NOMO-1 (cell line): ENCODE results near the gene CIAPIN1.
"Not testable (repeated sequence)": the region's sequence is repeated elsewhere in the genome, so short reads cannot be mapped to it uniquely, and the experiment has no call there.

Source experiments
- DNase-seq, 2 experiments: peaks; one replicate each; lab custom pipeline; 2025; ENCODE audit not compliant: unreplicated experiment in 2 of 2; lab: John Stamatoyannopoulos, UW

Gene CIAPIN1

DNA sequence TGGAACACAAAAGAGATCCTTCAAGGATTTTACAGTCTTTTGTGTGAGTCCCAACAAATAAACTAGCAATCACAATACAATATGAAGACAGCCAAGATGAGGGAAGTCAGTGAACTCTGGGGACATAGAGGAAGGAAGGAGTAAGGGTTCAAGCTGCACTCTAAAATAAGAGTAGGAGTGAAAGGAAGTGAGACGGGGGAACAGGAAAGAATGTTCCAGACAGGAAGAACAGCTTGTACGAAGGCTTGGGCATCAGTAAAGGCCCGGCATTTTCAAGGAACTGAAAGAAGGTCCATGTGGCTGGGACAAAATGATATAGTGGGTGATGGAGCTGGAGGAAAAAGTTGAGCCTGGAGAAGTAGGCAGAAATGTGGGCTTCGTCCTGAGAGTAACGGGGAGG is 38.1 kb downstream of the CIAPIN1 start:
- no peak for DNase-seq

DNA sequence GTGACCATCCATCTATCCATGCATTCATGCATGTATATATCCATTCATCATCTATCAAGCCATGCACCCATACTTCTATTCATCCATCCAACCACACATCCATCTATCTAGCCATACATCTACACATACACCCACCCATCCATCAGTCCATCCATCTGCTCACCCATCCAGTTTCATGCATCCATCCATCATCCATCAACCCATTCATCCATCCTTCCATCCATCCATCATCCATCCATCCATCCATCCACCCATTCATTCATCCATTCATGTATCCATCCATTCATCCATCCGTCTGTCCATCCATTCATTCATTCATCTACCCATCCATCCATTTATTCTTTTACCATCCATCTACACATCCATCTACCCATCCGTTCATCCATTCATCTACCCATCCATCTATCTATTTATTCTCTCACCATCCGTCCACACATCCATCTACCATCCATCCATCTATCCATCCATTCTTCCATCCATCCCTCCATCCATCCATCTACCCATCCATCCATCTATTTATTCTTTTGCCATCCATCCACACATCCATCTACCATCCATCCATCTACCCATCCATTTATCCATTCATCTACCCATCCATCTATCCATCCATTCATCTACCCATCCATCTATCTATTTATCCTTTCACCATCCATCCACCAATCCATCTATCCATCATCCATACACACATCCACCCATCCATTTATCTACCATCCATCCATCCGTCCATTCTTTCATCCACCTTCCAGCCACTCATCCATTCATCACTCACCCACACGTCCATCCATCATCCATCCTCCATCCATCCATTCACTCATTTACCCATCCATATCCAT is 39.4 kb downstream of the CIAPIN1 start:
- no peak for DNase-seq

DNA sequence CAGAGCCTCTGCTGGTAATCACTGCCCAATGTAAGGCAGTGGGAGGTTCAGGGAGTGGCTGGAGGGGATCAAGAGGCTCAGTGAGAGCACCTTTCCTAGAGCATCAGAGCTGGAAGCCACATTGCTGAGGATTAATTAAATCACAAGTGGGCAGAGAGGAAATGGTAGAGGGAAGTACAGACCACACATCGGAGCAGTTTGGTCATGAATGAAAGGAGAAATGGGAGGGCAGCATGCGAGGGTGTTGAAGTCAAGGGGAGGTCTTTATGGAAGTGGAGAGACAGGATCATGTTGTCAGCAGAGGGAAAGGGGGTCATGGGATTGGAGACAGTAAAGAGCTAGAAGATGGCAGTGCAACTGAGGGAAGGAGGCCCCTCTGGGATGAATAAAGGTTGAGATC is 40.3 kb downstream of the CIAPIN1 start:
- DNase-seq, result peak; percentile 20 to 76

DNA sequence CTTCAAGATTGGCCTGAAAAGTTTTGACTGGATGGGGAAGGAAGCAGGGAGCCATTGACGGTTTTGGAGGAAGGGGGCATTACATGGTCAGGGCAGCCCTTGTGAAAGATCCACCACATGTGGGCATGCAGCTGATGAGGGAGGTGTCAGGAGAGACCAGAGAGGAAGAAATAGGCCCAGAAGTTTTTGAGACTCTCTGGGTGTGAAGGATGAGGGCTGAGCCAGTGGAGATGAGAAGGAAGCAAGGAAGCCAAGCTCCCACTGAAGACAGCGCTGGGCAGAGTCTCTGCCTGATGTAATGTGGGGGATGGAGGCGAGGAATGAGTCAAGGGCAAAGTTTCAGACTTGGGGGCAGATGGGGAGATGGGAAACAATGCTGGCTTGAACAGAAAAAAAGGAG is 42.1 kb downstream of the CIAPIN1 start:
- DNase-seq, result no peak

DNA sequence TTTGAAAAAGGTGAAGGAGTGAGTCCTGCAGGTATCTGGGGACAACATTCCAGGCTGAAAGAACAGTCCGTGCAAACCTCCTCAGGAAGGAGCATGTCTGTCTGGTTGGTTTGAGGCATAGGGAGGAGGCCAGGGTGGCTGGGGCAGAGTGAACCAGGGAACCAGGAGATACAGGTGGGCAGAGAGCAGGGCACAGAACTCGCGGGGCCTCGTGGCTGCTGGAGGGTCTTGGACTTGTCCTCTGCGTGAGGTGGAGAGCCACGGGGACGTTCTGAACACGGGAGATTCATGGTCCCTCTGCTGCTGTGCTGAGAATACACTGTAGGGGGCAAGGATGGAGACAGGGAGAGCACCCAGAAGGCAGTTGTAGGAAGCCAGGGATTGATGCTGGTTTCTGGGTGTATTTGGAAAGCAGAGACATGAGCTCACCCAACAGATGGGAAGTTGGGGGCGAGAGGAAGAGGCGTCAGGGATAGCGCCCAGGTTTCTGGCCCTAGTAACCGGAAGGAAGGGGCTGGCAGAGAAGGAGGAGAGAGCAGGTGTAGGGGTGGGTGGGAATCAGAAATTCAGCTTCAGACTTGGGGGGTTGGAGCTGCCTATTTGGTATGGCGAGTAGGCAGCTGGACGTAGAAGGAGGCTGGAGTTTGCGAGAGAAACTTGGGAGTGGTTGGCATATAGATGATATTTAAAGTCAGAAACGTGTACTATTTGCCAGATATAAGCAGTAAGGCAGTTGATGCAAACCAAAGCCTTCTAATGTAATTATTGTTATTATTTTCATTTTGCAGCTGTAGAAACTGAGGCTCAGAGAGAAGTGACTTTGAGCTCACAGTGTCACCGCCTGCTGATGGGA is 43.0 kb downstream of the CIAPIN1 start, which contains the start of gene CCL17:
TSS of gene CCL17 (plus strand) at position 803 of the 853 bp plus-strand sequence. CDS start 9,166 bp downstream, outside the sequence.
- no peak for DNase-seq

DNA sequence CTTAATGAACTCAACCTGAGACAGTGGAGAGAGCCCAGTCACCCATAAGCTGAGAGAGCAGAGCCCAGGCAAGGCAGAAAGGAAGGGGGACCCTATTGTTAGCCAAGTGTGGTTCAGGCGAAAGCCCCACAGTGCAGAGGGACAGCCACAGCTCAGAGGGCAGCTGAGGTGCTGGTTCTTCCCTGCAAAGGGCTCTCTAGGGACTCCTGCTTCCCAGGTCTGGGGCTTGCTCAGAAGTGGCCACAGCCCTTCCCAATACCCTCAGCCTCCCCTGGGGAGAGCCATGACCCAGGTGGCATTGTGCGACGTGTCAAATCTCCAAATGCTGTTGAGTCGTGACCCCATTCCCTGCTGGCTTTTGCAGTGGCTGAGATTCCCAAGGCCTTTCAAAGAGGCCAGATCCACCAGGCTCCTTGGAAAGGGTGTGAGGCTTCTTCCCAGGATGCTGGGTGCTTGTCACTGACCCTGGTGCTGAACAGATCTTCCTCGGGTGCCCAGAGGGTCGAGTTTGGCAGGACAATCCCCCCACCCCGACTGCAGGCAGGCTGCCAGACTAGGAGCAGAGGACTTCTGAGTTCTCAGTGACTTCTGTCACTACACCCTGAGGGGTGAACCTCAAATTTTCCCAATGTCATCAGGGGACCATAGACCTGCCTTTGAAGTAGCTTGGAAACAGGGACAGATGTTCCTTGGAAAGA is 45.1 kb downstream of the CIAPIN1 start:
- DNase-seq, result no peak

DNA sequence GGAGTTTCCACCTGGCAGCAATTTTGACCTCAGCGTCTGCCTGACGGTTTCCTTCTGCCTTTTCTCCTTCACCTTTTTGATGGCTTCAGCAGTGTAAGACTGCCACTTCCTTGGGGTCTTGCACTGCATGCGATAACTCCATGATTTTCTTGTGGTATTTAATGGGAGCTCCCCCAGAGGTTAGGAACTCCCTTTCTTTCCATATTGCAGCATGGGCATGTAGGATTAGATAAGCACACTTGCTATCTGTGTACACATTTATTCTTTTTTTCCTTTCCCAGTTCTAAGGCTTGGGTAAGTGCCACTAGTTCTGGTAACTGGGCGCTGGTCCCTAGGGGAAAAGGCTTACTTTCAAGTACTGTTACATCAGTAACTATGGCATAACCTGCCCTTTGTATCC is 49.7 kb downstream of the CIAPIN1 start:
- DNase-seq, result not testable (repeated sequence)

DNA sequence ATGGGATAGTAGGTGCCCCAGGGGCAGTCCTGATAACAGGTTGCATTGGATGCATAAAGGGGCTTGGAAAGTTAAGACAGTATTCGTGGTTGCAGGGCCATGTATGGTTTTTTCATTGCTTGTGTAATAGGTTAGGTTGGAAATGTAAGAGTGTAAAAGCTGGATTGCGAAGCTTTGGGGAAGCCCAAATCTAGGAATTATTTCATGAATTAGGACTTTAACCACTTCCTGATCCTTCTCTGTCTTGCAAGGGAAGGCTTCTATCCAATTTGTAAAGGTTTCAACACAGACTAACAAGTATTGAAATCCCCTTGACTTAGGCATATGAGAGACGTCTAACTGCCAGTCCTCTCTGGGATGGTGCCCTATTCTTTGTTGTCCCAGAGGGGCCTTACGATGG is 50.4 kb downstream of the CIAPIN1 start:
- no peak for DNase-seq

DNA sequence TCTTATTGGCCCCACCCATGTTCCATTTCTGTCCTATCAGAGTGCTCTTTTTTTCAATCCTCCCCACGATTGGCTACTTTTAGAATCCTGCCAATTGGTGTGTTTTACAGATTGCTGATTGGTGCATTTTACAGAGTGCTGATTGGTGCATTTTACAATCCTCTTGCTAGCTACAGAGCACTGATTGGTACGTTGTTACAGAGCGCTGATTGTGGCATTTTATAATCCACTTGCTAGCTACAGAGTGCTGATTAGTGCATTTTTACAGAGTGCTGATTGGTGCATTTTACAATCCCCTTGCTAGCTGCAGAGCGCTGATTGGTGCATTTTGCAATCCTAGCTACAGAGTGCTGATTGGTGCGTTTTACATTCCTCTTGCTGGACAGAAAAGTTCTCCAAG is 52.2 kb downstream of the CIAPIN1 start:
- no peak for DNase-seq

DNA sequence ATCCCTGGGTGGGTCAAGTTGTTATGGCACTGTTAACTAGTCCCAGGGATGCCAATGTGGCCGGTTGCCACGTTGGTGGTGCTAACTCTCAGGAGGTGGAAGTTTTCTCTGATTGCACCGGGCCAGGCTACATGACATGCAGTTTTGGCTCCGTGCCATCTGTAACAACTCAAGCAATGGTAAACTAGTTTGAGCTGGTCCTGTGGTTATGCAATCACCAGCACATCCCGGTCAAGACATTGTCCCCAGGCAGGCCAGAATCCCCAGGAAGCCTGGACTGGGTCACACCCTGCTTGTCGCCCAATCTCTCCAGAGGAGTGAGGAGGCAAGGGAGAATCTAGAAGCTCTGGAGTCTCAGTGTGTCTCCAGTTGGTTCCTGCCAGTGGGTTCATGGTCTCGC is 52.7 kb downstream of the CIAPIN1 start:
- DNase-seq, result peak in 1 of 2 experiments; percentile 6

DNA sequence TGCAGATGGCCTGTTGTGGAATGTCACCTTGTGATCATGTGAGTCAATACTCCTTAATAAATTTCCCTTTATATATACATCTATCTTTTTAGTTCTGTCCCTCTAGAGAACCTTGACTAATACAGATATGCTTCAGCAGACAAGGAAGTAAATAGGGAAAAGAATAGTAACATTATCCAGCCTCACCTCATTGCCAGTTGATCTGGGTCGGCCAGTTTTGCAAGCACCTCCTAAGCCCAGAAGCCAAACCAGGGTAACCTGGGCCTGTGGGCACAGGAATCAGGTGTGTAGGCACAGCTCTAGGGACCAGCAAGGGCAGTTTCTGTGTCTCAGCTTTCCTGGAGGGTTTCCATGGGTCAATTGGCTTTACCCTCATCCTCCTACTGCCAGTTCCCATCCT is 54.5 kb downstream of the CIAPIN1 start:
- no peak for DNase-seq

DNA sequence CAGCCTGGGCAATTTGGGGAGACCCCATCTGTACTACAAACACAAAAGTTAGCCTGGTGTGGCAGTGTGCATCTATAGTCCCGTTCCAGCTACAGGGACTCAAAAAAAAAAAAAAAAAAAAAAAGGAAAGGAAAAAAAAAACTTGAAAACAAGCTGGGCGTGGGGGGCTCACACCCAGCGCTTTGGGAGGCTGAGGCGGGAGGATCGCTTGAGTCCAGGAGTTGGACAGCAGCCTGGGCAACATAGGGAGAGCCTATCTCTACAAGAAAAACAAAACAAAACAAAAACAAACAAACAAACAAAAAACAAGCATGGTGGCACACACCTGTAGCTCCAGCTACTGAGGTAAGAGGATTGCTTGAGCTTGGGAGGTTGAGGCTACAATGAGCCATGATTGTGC is 55.5 kb downstream of the CIAPIN1 start:
- DNase-seq, result no peak

DNA sequence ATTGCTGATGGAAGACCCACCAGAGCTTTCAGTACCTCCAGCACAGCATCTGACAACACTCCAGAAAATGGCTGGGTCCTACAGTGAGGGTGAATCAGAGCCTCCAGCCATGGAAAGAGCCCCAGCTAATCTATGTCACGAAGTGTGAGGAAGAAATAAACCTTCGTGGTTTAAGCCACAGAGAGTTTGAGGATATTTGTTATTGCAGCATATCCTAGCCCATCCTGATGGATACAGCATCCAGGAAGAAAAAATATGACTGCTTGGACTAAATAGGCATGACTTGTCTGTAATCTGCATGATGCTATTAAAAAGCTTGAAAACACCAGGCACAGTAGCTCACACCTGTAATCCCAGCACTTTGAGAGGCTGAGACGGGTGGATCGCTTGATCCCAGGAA is 55.9 kb downstream of the CIAPIN1 start:
- no peak for DNase-seq

DNA sequence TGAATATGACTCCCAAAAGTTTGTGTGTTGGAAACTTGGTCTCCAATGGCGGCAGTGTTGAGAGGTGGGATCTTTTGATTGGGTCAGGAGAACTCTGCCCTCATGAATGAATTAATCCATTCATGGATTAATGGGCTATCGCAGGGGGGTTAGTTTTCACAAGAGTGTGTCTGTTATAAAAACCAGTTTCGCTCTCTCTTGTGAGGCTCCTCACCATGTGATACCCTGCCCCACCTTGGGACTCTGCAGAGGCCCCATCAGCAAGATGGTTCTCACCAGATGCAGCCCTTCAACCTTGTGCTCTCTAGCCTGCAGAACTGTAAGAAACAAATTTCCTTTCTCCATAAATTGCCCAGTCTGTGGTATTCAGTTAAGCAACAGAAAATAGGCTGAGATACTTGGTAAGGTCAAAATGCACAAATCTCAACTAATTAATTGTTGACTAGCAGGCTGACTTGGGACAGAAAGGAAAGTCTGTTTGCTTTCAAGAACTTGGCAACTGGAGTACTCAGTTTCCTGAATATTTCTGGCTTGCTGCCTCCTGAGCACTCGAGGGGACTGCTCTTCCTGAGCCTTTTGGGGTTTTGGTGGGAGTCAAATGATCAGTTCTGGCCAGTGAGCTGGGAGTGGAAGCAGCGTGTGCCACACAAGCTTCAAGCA is 56.4 kb downstream of the CIAPIN1 start:
- no peak for DNase-seq

DNA sequence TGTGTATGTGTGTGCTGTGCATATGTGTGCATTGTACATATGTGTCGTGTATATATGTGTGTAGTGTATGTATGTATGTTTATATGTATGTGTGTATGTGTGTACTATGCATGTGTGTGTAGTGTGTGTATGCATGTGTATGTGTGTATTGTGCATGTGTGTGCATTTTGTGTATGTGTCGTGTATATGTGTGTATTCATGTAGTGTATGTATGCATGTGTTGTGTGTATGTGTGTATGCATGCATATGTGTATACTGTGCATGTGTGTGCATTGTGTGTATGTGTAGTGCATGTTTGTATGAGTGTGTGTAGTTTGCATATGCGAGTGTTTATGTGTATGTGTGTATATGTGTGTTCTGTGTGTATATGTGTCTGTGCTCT is 58.1 kb downstream of the CIAPIN1 start:
- no peak for DNase-seq

DNA sequence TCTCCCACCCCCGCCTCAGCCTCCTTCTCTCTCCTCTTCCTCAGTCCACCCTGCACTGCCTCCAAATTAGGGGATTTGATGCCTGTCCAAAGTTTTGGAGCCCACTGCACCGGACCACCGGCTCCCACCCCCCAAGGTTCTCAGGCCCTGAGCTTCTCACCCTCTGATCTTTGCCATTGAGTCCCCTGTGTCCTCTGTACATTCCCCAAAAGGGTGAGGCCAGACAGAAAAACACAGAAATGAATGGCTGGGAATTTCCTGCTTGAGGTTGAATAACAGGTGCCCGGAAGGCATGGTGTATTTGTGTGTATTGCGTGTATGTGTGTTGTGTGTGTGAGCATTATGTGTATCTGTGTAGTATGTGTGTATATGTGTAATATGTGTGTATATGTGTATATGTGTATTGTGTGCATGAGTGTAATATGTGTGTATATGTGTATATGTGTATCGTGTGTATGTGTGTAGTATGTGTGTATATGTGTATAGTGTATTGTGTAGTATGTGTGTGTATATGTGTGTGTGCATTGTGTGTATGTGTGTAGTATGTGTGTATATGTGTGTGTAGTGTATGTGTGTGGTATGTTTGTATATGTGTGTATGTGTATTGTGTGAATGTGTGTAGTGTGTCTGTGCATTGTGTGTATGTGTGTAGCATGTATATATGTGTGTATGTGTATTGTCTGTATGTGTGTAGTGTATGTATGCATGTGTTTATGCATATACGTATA is 58.7 kb downstream of the CIAPIN1 start:
- DNase-seq, result no peak

DNA sequence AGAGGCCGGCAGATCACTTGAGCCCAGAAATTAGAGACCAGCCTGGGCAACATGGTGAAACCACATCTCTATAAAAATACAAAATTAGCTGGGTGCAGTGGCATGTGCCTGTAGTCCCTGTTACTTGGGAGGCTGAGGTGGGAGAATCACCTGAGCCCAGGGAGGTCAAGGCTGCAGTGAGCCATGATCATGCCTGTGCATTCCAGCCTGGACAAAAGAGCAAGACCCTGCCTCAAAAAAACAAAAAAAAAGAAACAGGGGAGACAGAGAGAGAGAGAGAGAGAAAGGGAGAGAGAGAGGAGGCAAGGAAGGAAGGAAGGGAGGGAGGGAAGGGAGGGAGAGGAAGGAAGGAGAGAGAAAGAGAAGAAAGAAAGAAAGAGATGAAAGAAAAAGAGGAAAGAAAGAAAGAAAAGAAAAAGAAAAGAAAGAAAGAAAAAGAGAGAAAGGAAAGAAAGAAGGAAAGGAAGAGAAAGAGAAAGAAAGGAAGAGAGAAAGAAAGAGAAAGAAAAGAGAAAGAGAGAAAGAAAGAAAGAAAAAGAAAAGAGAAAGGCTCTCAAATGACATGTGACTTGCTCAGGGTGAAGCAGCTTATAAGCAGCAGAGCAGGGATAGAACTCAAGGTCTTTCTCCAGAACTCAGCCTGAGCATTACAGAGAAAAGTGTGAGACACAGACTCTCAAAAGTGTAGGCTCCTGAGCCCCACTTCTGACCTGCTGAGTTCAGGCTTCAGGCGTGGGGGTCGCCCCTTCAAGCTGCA is 59.4 kb downstream of the CIAPIN1 start:
- no peak for DNase-seq

DNA sequence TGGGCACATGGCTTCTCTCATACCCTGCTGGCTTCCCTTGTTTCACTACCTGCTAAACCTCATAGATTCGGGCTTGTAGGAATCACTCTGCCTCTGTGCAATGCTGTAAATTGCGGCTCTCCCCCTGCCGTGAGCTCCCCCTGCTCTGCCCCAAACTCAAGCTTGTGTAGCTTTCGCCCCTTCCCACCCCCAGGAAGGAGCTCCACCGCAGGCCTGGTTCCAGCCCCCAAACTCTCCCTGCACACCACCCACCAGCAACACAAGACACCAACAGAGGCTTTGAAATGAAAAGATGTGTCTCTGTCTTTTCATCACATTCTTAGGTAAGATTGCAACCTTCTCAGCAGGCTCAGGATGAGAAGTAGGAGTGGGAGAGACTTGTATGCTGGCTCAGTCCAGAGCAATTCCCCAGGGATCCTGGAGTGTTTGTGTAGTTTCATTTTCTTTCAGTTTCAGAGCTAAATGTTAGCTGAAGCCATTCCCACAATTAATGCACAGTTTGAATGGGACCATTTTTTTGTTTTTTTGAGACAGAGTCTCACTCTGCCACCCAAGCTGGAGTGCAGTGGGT is 60.7 kb downstream of the CIAPIN1 start:
- no peak for DNase-seq

DNA sequence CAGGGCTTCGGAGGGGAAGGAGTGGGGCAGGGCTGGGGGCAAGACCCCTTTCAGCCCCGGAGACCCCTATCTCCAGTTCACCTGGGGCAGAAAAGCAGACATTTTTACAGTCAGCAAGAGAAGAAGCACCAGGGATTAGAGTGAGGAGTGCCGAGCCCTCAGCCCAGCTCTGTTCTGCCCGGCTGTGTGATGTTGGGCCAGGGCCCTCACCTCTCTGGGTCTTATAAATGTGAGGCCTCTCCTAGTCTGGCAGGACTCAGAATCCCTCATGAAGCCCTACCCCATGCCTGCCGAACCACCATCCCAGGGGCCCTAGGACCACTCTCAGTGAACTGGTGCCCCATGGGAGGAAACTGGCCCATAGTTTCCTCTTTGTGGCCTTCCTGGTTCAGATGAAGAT is 62.1 kb downstream of the CIAPIN1 start:
- DNase-seq, result no peak
